Measurements from ENCODE around the gene MCCC2. TPM values are rescaled to one million over a fixed set of nuclear protein-coding genes. Genes with fewer than 3 reads are reported as not detected.

Gene MCCC2
- total and polyA plus RNA-seq, 2 experiments from 2014 or later = 31.9 to 59.1 TPM

GRCh38 chr5:71597001-71597400 is 9.9 kb downstream of the MCCC2 start:
- H3K27ac Mint-ChIP-seq = no peak overlapping the region
- no peak for DNase-seq (ENCODE audit: low spot score)
- peaks cover 5% of the 10 kb centered on the region; the same call in 1 of the 2 replicates for H4K20me1 ChIP-seq (replicated peaks; ENCODE audit: insufficient read depth)

GRCh38 chr5:71600783-71601182 is 13.6 kb downstream of the MCCC2 start:
- H3K36me3 Mint-ChIP-seq (ENCODE audit: low read depth) = peaks cover 82% of the 10 kb centered on the region
- no peak for TF ChIP-seq EZH2 (IDR thresholded peaks at IDR 0.05; ENCODE audit: low read depth, unreplicated experiment)
- no peak for TF ChIP-seq STAT1 (IDR thresholded peaks at IDR 0.05; ENCODE audit: unreplicated experiment)
- TF ChIP-seq EZH2phosphoT487 (IDR thresholded peaks at IDR 0.05; ENCODE audit: unreplicated experiment) = no peak
- TF ChIP-seq ZNF331 (CRISPR knock-in tag; IDR thresholded peaks at IDR 0.05; ENCODE audit: low read depth) = no peak
- no peak for TF ChIP-seq CREB1 (CRISPR knock-in tag; IDR thresholded peaks at IDR 0.05; ENCODE audit: low read depth)
- no peak for TF ChIP-seq POLR2AphosphoS5 (IDR thresholded peaks at IDR 0.05; ENCODE audit: low read depth)
- TF ChIP-seq ETS1 (IDR thresholded peaks at IDR 0.05) = no peak
- no peak for TF ChIP-seq NANOG (IDR thresholded peaks at IDR 0.05; ENCODE audit: borderline replicate concordance)
- TF ChIP-seq CTCF (conservative IDR thresholded peaks at IDR 0.05; ENCODE audit: low read depth in 2 of 2) = no peak
- TF ChIP-seq ZNF462 (CRISPR knock-in tag; IDR thresholded peaks at IDR 0.05) = no peak
- TF ChIP-seq JUNB (IDR thresholded peaks at IDR 0.05; ENCODE audit: unreplicated experiment) = no peak
- TF ChIP-seq ZNF114 (CRISPR knock-in tag; IDR thresholded peaks at IDR 0.05) = no peak

More at GRCh38 chr5:71597001-71597400, 9.9 kb downstream of the MCCC2 start:
- Histone ChIP-seq H3K79me2 (replicated peaks; ENCODE audit: insufficient read depth) (peaks cover 30% of the 10 kb centered on the region), H2AFZ (no peak overlapping the region), H3K36me3 (ENCODE audit: insufficient read depth) (peaks cover 18% of the 10 kb centered on the region), H3K4me3 (no peak overlapping the region), H3K9me2 (ENCODE audit: insufficient read depth) (no peaks in the 10 kb centered on the region), H3K4me2 (no peak overlapping the region), H3K4me1 (ENCODE audit: insufficient read depth) (no peaks in the 10 kb centered on the region), H3F3A (replicated peaks; ENCODE audit: low read depth) (0 out of 2 replicates have a peak, but pooled peaks cover 3% of the 10 kb centered on the region), H3K27ac (ENCODE audit: low read depth) (no peak overlapping the region), H3K27me3 (ENCODE audit: insufficient read depth) (no peaks in the 10 kb centered on the region)
- Mint-ChIP-seq H3K4me3 (no peak overlapping the region), H3K4me1 (no peaks in the 10 kb centered on the region), H3K9me3 (no peaks in the 10 kb centered on the region), H3K36me3 (ENCODE audit: low read depth) (peaks cover 63% of the 10 kb centered on the region), H3K27me3 (ENCODE audit: insufficient read depth, low read depth, poor library complexity) (peaks cover 6% of the 10 kb centered on the region)
- ATAC-seq = no peak
- TF ChIP-seq ZNF331 (CRISPR knock-in tag; IDR thresholded peaks at IDR 0.05; ENCODE audit: low read depth) = no peak
- TF ChIP-seq CREB1 (CRISPR knock-in tag; IDR thresholded peaks at IDR 0.05; ENCODE audit: low read depth) = no peak
- TF ChIP-seq STAT1 (IDR thresholded peaks at IDR 0.05; ENCODE audit: unreplicated experiment) = no peak
- no peak for TF ChIP-seq NANOG (IDR thresholded peaks at IDR 0.05; ENCODE audit: borderline replicate concordance)

More at GRCh38 chr5:71600783-71601182, 13.6 kb downstream of the MCCC2 start:
- Histone ChIP-seq H3K4me1 (ENCODE audit: insufficient read depth) (no peaks in the 10 kb centered on the region), H3K36me3 (ENCODE audit: insufficient read depth) (peaks cover 32% of the 10 kb centered on the region), H3K79me2 (replicated peaks; ENCODE audit: insufficient read depth) (peaks cover 8% of the 10 kb centered on the region; the same call in 1 of the 2 replicates), H3F3A (replicated peaks; ENCODE audit: low read depth) (0 out of 2 replicates have a peak, but pooled peaks cover 3% of the 10 kb centered on the region), H3K27ac (ENCODE audit: low read depth) (no peak overlapping the region), H3K27me3 (ENCODE audit: insufficient read depth) (no peaks in the 10 kb centered on the region), H3K9me2 (ENCODE audit: insufficient read depth) (no peaks in the 10 kb centered on the region), H3K4me2 (no peak overlapping the region), H4K20me1 (replicated peaks; ENCODE audit: insufficient read depth) (peaks cover 11% of the 10 kb centered on the region; the same call in 1 of the 2 replicates), H3K4me3 (no peak overlapping the region), H2AFZ (no peak overlapping the region)
- ATAC-seq = no peak
- no peak for DNase-seq (ENCODE audit: low spot score)
- H3K4me3 Mint-ChIP-seq = no peak overlapping the region
- no peaks in the 10 kb centered on the region for H3K4me1 Mint-ChIP-seq
- H3K27ac Mint-ChIP-seq = no peak overlapping the region
- H3K27me3 Mint-ChIP-seq (ENCODE audit: insufficient read depth, low read depth, poor library complexity) = peaks cover 5% of the 10 kb centered on the region
- H3K9me3 Mint-ChIP-seq = 0 out of 3 replicates have a peak, but pooled peaks cover 4% of the 10 kb centered on the region

Data from GM23338 (cell line).